Measurements from ENCODE around the gene HEPACAM. TPM values are rescaled to one million over a fixed set of nuclear protein-coding genes. Genes with fewer than 3 reads are reported as not detected.
A peak's percentile ranks its signal among the peaks of the same experiment; 100 is the strongest.

Gene HEPACAM
- total and polyA plus RNA-seq, 3 donors from 2014 or later: 0.24 to 0.75 (median 0.25) TPM

DNA sequence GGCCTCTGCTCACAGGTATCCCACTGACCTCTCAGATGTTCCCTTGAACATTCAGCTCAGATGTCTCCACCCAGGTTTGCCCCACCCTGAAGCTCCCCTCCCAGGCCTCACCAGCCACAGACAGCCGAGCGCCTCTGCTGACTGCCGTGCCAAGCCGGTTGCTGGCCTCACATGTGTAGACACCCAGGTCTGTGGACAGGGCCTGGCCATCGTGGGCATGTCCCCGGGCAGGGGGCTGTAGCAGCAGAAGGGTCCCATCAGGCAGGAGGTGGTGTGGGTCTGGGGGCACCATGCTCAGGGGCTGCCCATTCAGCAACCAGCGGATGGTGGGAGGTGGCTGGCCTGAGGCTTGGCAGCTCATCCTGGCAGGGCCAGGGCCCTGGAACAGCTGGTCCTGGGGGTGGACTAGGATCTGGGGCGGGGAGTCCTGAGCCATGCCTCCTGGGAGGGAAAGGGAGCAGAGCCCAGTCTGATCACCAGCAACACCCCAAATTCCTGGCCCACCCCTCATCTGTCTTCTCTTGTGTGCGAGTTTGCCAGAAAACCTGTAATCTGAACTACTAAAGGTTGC is 38.9 kb downstream of the HEPACAM start:
- peak; percentile 64 for DNase-seq
- Histone ChIP-seq H3K27me3 (no peaks in the 10 kb centered on the region), H3K4me3 (no peak overlapping the region), H3K27ac (peak overlapping the region in 1 of 2 donors; percentile 76), H3K4me1 (peaks cover 38% of the 10 kb centered on the region), H3K36me3 (ENCODE audit: low read depth, missing control alignments) (no peaks in the 10 kb centered on the region), H3K9me3 (no peaks in the 10 kb centered on the region)
- intact Hi-C loops (cut with DNase I; ENCODE audit: low total_unique reads): no loop called here
- WGBS, 2 donors: 51 to 54% methylated on average over 6 to 9 of the region's 9 CpGs
- no peak for TF ChIP-seq POLR2A (IDR thresholded peaks at IDR 0.05)
- TF ChIP-seq, protein P1, sequence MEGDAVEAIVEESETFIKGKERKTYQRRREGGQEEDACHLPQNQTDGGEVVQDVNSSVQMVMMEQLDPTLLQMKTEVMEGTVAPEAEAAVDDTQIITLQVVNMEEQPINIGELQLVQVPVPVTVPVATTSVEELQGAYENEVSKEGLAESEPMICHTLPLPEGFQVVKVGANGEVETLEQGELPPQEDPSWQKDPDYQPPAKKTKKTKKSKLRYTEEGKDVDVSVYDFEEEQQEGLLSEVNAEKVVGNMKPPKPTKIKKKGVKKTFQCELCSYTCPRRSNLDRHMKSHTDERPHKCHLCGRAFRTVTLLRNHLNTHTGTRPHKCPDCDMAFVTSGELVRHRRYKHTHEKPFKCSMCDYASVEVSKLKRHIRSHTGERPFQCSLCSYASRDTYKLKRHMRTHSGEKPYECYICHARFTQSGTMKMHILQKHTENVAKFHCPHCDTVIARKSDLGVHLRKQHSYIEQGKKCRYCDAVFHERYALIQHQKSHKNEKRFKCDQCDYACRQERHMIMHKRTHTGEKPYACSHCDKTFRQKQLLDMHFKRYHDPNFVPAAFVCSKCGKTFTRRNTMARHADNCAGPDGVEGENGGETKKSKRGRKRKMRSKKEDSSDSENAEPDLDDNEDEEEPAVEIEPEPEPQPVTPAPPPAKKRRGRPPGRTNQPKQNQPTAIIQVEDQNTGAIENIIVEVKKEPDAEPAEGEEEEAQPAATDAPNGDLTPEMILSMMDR (IDR thresholded peaks at IDR 0.05): no peak

DNA sequence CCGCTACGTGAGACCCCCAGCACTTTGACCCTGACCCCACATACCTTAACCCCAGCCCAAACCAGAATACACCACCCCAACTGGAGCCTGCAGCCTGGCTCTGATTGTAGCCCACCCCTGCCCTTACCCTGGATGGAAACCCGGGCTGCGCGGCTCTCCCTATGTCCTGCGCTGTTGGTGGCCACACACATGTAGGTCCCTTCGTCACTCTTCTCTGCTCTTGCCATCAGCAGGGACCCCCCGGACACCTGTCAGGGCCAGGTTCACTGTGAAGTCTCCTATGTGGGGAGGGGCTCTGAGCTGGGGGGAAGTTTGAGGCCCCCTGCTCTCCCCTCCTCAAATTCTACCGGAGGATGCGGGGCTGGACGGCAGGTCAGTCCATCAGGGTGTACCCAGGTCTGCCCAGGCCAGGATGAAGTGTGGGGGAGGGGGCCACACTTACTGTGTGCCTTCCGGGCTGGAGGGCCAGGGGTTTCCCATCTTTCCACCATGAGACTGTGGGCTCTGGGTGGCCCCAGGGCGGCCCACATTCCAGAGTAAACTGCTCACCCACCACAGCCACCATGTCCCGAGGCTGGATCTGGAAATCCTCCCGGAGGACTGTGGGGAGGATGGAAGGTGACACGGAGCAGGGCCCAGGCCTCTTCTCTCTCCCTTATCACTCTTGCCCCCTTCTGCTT is 39.6 kb downstream of the HEPACAM start:
- H3K9me3 ChIP-seq: no peaks in the 10 kb centered on the region
- peaks cover 42% of the 10 kb centered on the region for H3K4me1 ChIP-seq
- TF ChIP-seq POLR2A (IDR thresholded peaks at IDR 0.05): no peak
- TF ChIP-seq, protein P1 (IDR thresholded peaks at IDR 0.05): no peak
- no peak overlapping the region for H3K4me3 ChIP-seq
- intact Hi-C loops (cut with DNase I; ENCODE audit: low total_unique reads): no loop called here
- H3K36me3 ChIP-seq (ENCODE audit: low read depth, missing control alignments): no peaks in the 10 kb centered on the region
- WGBS, 2 donors: 80 to 94% methylated on average over 11 to 16 of the region's 16 CpGs
- peak overlapping the region in 1 of 2 donors; percentile 76 for H3K27ac ChIP-seq
- no peak for DNase-seq
- H3K27me3 ChIP-seq: no peaks in the 10 kb centered on the region

DNA sequence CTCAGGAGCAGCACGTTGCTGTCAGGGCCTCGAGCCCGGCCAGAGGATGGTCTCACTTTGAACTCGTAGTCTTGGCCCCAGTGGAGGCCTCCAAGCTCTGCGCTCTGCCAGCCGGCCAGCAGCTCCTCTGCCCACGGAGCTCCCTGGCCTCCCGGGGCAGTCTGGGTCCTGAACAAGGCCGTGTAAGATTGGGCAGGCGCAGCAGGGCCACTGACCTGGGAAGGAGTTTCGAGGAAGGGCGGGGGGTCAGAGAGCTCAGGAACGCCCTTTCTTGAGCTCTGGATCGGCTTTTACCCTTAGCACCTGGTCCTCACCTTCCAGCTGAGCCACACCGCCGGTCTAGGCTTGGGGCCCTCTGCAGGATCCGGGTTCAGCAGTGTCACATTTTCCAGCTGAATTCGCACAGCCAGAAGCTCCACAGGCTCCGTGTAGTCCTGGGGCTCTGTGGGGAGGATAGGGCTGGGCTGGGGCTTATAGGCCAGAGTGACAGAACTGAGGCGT is 40.3 kb downstream of the HEPACAM start:
- H3K27ac ChIP-seq: peak overlapping the region in 1 of 2 donors; percentile 76
- no peak overlapping the region for H3K4me3 ChIP-seq
- peaks cover 48% of the 10 kb centered on the region for H3K4me1 ChIP-seq
- intact Hi-C loops (cut with DNase I; ENCODE audit: low total_unique reads): no loop called here
- H3K9me3 ChIP-seq: no peaks in the 10 kb centered on the region
- no peak for DNase-seq
- 82 to 85% methylated on average over 3 to 20 of the region's 20 CpGs for WGBS, 2 donors
- H3K27me3 ChIP-seq: no peaks in the 10 kb centered on the region
- H3K36me3 ChIP-seq (ENCODE audit: low read depth, missing control alignments): no peaks in the 10 kb centered on the region
- TF ChIP-seq POLR2A (IDR thresholded peaks at IDR 0.05): no peak
- TF ChIP-seq, protein P1 (IDR thresholded peaks at IDR 0.05): no peak

DNA sequence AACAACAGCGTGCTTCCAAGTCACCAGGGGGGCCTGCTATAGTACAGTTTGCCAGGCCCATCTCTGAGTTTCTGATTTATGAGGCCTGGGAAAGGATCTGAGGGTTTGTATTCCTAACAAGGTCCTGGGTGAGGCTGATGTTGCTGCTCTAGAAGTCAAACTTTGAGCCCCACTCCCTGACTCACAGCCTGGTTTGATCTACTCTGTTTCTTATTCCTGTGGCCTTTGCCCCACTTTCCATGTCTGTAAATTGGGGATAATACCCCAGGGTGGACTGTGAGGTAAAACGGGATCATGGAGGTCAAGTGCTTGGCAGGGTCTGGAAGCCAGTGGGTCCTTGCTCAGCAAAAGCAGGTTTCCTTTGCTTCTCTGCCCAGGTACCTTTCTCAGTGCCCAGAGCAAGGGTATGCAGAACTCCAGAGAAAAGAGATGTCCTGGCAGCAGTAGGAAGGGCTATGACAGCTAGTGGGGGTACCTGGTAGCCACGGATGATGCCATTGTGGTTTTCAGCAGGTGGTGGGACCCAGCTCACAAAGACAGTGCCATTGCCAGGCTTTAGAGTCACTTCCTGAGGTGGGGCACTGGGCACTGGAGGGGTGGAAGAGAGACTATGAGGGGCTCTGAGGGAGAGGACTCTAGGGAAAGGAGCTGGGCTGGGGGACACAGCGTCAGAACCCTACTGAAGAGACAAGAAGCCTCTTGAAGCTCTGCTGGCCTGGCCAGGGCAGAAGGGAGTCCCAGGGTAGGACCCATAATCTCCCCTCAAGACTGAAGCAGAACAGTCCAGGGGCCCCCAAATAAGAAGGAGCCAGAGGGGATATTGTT is 41.0 kb downstream of the HEPACAM start:
- Histone ChIP-seq H3K36me3 (ENCODE audit: low read depth, missing control alignments) (no peaks in the 10 kb centered on the region), H3K27me3 (no peaks in the 10 kb centered on the region), H3K27ac (peak overlapping the region in 1 of 2 donors; percentile 76), H3K4me3 (no peak overlapping the region), H3K4me1 (peaks cover 48% of the 10 kb centered on the region), H3K9me3 (no peaks in the 10 kb centered on the region)
- DNase-seq: no peak
- TF ChIP-seq, protein P1 (IDR thresholded peaks at IDR 0.05): no peak
- no peak for TF ChIP-seq POLR2A (IDR thresholded peaks at IDR 0.05)
- WGBS, 2 donors: 79 to 85% methylated on average over 4 of the region's 4 CpGs
- intact Hi-C loops (cut with DNase I; ENCODE audit: low total_unique reads): no loop called here
